HepG2 (cell line): ENCODE measurements around the gene LOXL3. TPM values are rescaled to one million over a fixed set of nuclear protein-coding genes. Genes with fewer than 3 reads are reported as not detected.

Source experiments
- ATAD3A ChIP-seq: sonication (generic); formaldehyde crosslinking; IDR thresholded peaks from 2 replicates; pipeline ENCODE4 v1.4.0; 2020; ENCODE audit warnings: missing genetic modification reagents
- CHCHD3 ChIP-seq: sonication (generic); formaldehyde crosslinking; IDR thresholded peaks from 2 replicates; pipeline ENCODE4 v1.8.0; 2022; ENCODE audit warnings: mild to moderate bottlenecking, missing genetic modification reagents, moderate library complexity
- HIVEP1 ChIP-seq: sonication (generic); formaldehyde crosslinking; IDR thresholded peaks from 2 replicates; pipeline ENCODE4 v1.4.0; 2020; ENCODE audit warnings: mild to moderate bottlenecking, missing genetic modification reagents
- IRF9 ChIP-seq: sonication (generic); formaldehyde crosslinking; IDR thresholded peaks from 2 replicates; pipeline ENCODE4 v1.8.0; 2022; ENCODE audit warnings: missing genetic modification reagents, mild to moderate bottlenecking, borderline replicate concordance
- KAT7 ChIP-seq: IDR thresholded peaks from 2 replicates; pipeline ENCODE4 v1.6.1; 2018; ENCODE audit warnings: borderline replicate concordance, missing compliant biosample characterization
- KLF16 ChIP-seq, 2 experiments: sonication (generic) in 1 of 2; formaldehyde crosslinking in 1 of 2; IDR thresholded peaks; 2 replicates each; pipeline versions ENCODE4 v1.6.1 to v1.8.0; 2016 to 2023; ENCODE audit warnings: missing genetic modification reagents in 2 of 2, missing compliant biosample characterization in 1 of 2
- KMT2B ChIP-seq: IDR thresholded peaks from 2 replicates; pipeline ENCODE4 v1.6.1; 2016; ENCODE audit warnings: missing genetic modification reagents, missing compliant biosample characterization
- REPIN1 ChIP-seq: sonication (generic); formaldehyde crosslinking; IDR thresholded peaks from 2 replicates; pipeline ENCODE4 v1.8.0; 2022; ENCODE audit warnings: missing genetic modification reagents, low read depth, mild to moderate bottlenecking, borderline replicate concordance
- SMAD3 ChIP-seq: sonication (generic); formaldehyde crosslinking; IDR thresholded peaks from 2 replicates; pipeline ENCODE4 v1.4.0; 2020; ENCODE audit warnings: missing genetic modification reagents
- STAT5B ChIP-seq: sonication (generic); formaldehyde crosslinking; IDR thresholded peaks from 2 replicates; pipeline ENCODE4 v1.4.0; 2020; ENCODE audit warnings: missing genetic modification reagents
- ZFP1 ChIP-seq: IDR thresholded peaks from 2 replicates; pipeline ENCODE4 v1.6.1; 2016
- ZNF160 ChIP-seq: sonication (generic); formaldehyde crosslinking; IDR thresholded peaks from 2 replicates; pipeline ENCODE4 v1.8.0; 2022; ENCODE audit warnings: mild to moderate bottlenecking, inconsistent platforms, missing genetic modification reagents
- ZNF317 ChIP-seq: sonication (generic); formaldehyde crosslinking; IDR thresholded peaks from 2 replicates; pipeline ENCODE4 v1.5.0; 2020; ENCODE audit warnings: mild to moderate bottlenecking, missing genetic modification reagents
- ZNF431 ChIP-seq: sonication (generic); formaldehyde crosslinking; IDR thresholded peaks from 2 replicates; pipeline ENCODE4 v1.9.0; 2022; ENCODE audit warnings: missing genetic modification reagents, low read depth, mild to moderate bottlenecking, borderline replicate concordance
- ZNF564 ChIP-seq: sonication (generic); formaldehyde crosslinking; IDR thresholded peaks from 2 replicates; pipeline ENCODE4 v1.8.1; 2023; ENCODE audit warnings: mild to moderate bottlenecking, missing genetic modification reagents
- polyA plus RNA-seq, 8 experiments: library from polyadenylated mRNA; depleted of rRNA in 3 of 8; stranded (reverse) in 7 of 8; unstranded in 1 of 8; fragments of >200 nt; fragmentation: Illumina TruSeq in 4 of 8; extraction: Trizol in 4 of 8; gene quantifications; 2 replicates each; pipeline versions ENCODE4 v1.2.1 to v1.2.3, GENCODE V29; 2011 to 2016; ENCODE audit warnings: low read depth in 4 of 8, missing spikeins in 1 of 8, mixed read lengths in 1 of 8; ENCODE audit not compliant: insufficient read depth in 1 of 8
- total RNA-seq, 5 experiments: library from RNA; depleted of rRNA; stranded (reverse); fragments of >200 nt; fragmentation: Illumina TruSeq; extraction: Trizol; gene quantifications; 2 replicates each; pipeline ENCODE4 v1.2.3, GENCODE V29; 2016; ENCODE audit warnings: low read depth in 1 of 5
- TF ChIP-seq, protein P1 (sequence below): sonication (generic); formaldehyde crosslinking; IDR thresholded peaks from 2 replicates; pipeline ENCODE4 v1.8.0; 2022; ENCODE audit warnings: mild to moderate bottlenecking, missing genetic modification reagents, moderate library complexity
- TF ChIP-seq, protein P2 (sequence below): sonication (generic); formaldehyde crosslinking; IDR thresholded peaks from 2 replicates; pipeline ENCODE4 v1.5.1; 2020; ENCODE audit warnings: mild to moderate bottlenecking, missing genetic modification reagents

The LOXL3 gene
- total and polyA plus RNA-seq, 2 of the 13 experiments (the other 11 are each of a cell fraction or from before 2014, with no cell fraction given): 0.55 to 6.5 TPM

DNA sequence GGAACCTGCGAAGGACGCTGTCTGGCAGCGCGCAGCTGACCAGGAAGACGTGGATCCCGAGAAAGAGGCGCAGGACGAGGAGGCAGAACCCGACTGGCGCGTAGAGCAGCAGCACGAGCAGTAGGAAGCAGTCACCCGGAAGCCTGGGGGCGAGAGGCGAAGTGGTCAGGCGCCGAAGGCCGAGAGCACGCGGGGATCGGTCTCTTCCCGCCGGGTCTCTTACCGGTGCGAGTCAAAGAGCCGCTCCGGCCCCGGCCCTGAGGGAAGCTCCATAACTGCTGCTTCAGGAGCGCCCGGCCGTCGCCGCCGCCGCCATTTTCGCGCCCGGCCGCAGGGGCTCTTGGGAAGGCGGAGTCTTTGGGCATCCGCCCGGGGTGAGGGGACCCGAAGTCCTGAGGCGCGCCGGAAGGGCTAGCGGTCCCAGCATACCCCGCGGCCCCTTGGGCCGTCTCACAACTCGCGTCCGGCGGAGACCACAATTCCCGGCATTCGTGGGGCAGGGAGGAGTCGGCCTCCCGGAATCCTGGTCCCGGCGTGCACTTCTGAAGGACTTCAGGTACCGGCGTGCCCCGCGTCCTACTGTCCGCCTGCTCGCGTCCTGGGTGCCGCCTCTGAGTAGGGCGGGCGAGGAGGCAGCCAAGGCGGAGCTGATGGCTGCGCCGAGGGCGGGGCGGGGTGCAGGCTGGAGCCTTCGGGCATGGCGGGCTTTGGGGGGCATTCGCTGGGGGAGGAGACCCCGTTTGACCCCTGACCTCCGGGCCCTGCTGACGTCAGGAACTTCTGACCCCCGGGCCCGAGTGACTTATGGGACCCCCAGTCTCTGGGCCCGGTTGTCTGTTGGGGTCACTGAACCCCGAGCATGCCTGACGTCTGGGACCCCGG, 24.1 kb downstream of the LOXL3 start, which contains the start of the genes AUP1 and HTRA2 (continued):
- TF ChIP-seq, protein P1, sequence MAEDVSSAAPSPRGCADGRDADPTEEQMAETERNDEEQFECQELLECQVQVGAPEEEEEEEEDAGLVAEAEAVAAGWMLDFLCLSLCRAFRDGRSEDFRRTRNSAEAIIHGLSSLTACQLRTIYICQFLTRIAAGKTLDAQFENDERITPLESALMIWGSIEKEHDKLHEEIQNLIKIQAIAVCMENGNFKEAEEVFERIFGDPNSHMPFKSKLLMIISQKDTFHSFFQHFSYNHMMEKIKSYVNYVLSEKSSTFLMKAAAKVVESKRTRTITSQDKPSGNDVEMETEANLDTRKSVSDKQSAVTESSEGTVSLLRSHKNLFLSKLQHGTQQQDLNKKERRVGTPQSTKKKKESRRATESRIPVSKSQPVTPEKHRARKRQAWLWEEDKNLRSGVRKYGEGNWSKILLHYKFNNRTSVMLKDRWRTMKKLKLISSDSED (CRISPR knock-in tag): peak; percentile 42; the same call in 1 of the 2 replicates
- no peak for TF ChIP-seq ZNF431
- peak; percentile 18; the same call in 1 of the 2 replicates for TF ChIP-seq ZNF160 (CRISPR knock-in tag)
- peak; percentile 94 for TF ChIP-seq ZNF564
- TF ChIP-seq ZNF317 (CRISPR knock-in tag): peak; percentile 95
- no peak; the same call in 1 of the 2 replicates for TF ChIP-seq ZFP1 (CRISPR knock-in tag)
- TF ChIP-seq, protein P2, sequence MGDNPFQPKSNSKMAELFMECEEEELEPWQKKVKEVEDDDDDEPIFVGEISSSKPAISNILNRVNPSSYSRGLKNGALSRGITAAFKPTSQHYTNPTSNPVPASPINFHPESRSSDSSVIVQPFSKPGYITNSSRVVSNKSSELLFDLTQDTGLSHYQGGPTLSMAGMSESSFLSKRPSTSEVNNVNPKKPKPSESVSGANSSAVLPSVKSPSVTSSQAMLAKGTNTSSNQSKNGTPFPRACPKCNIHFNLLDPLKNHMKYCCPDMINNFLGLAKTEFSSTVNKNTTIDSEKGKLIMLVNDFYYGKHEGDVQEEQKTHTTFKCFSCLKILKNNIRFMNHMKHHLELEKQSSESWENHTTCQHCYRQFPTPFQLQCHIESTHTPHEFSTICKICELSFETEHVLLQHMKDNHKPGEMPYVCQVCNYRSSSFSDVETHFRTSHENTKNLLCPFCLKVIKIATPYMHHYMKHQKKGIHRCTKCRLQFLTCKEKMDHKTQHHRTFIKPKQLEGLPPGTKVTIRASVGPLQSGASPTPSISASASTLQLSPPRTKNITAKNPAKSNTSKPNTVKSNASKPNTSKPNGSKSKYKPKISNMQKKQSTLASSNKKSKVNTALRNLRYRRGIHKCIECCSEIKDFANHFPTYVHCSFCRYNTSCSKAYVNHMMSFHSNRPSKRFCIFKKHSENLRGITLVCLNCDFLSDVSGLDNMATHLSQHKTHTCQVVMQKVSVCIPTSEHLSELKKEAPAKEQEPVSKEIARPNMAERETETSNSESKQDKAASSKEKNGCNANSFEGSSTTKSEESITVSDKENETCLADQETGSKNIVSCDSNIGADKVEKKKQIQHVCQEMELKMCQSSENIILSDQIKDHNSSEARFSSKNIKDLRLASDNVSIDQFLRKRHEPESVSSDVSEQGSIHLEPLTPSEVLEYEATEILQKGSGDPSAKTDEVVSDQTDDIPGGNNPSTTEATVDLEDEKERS (CRISPR knock-in tag): peak; percentile 50
- peak; percentile 88 to 90; a peak in 3 of 4 replicates for TF ChIP-seq KLF16 (CRISPR knock-in tag; IDR thresholded peaks at IDR 0.05)
- no peak for TF ChIP-seq STAT5B (CRISPR knock-in tag)
- peak; percentile 64; the same call in 1 of the 2 replicates for TF ChIP-seq ATAD3A
- peak; percentile 88 for TF ChIP-seq REPIN1 (CRISPR knock-in tag)
- no peak for TF ChIP-seq CHCHD3 (CRISPR knock-in tag)
- peak; percentile 81 for TF ChIP-seq KMT2B (CRISPR knock-in tag)
- peak; percentile 80; the same call in 1 of the 2 replicates for TF ChIP-seq KAT7 (CRISPR knock-in tag)
- peak; percentile 76; the same call in 1 of the 2 replicates for TF ChIP-seq SMAD3 (CRISPR knock-in tag)
- TF ChIP-seq HIVEP1: no peak; the same call in none of the 2 replicates
- peak; percentile 70; the same call in 1 of the 2 replicates for TF ChIP-seq IRF9 (CRISPR knock-in tag)
